ENCODE results near the gene PYGO2.
A peak's percentile ranks its signal among the peaks of the same experiment; 100 is the strongest.

PYGO2 gene

DNA sequence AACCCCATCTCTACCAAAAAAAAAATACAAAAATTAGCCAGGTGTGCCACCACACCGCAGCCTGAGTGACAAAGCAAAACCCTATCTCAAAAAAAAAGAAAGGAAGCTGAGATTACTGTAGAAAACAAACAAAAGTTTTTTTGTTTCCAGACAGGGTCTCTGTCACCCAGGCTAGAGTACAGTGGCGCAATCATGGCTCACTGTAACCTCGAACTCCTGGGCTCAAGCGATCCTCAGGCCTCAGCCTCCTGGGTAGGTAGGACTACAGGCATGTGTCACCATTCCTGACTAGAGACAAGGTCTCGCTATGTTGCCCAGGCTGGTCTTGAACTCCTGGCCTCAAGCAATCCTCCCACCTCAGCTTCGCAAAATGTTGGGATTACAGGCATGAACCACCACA lies 2.8 kb upstream of the PYGO2 start:
- TF ChIP-seq, protein P1, sequence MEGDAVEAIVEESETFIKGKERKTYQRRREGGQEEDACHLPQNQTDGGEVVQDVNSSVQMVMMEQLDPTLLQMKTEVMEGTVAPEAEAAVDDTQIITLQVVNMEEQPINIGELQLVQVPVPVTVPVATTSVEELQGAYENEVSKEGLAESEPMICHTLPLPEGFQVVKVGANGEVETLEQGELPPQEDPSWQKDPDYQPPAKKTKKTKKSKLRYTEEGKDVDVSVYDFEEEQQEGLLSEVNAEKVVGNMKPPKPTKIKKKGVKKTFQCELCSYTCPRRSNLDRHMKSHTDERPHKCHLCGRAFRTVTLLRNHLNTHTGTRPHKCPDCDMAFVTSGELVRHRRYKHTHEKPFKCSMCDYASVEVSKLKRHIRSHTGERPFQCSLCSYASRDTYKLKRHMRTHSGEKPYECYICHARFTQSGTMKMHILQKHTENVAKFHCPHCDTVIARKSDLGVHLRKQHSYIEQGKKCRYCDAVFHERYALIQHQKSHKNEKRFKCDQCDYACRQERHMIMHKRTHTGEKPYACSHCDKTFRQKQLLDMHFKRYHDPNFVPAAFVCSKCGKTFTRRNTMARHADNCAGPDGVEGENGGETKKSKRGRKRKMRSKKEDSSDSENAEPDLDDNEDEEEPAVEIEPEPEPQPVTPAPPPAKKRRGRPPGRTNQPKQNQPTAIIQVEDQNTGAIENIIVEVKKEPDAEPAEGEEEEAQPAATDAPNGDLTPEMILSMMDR (IDR thresholded peaks at IDR 0.05; ENCODE audit: low read depth, low read length), result no peak

DNA sequence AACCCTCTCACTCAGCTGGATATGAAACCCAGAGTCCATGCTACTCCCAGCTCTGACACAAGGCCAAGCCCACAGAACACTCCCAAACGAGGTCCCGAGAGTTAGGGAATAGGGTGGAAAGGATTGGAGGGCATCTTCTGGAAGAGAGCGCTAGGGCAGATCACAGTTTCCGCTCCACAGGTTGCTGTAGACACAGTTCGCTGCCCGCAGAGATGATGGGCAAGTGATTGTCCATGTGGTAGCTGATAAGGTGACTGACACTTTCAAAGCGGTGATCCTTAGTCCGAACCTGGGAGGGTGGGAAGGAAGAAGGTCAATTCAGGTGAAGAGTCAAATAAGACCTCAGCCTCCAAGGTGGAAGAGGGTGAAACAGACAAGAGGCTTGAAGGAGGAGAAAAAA lies 2.1 kb upstream of the PYGO2 start:
- TF ChIP-seq, protein P1 (IDR thresholded peaks at IDR 0.05; ENCODE audit: low read depth, low read length), result no peak
- H3K4me3 ChIP-seq (replicated peaks in 1 of 2; ENCODE audit: low read depth in 2 of 2, low read length in 2 of 2), result no peak overlapping the region
- DNase-seq (ENCODE audit: low read depth in 2 of 2), result no peak

More for the DNA sequence above, 2.8 kb upstream of the PYGO2 start:
- DNase-seq (ENCODE audit: low read depth in 2 of 2), result no peak
- no peak overlapping the region for H3K4me3 ChIP-seq (replicated peaks in 1 of 2; ENCODE audit: low read depth in 2 of 2, low read length in 2 of 2)

DNA sequence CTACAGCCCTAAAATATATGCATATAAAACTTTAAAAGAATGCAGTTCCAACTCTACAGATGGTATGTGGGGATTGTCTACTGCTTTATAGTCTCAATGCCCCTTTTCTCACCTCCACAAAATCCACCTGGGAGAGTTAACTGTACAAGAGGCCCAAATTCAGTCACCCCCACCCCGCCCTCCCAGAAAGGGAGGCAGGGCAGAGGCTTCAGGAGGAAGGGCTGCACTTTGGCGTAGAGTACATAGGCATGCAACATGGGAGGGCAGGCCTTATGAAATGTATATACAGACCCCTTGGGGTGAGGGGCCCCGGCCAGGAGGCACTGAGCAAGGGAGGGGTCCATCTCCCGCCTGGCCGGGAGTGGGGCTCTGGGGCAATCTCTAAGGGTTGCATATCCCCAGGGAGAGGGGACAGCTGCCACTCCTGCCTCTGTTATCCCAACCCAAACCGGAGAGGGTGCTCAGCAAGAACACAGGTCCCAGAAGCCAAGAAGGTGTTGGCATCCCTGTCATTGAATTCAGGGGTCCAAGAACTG lies 1.3 kb upstream of the PYGO2 start:
- no peak for DNase-seq (ENCODE audit: low read depth in 2 of 2)
- TF ChIP-seq, protein P1 (IDR thresholded peaks at IDR 0.05; ENCODE audit: low read depth, low read length), result no peak
- H3K4me3 ChIP-seq (replicated peaks in 1 of 2; ENCODE audit: low read depth in 2 of 2, low read length in 2 of 2), result no peak overlapping the region

DNA sequence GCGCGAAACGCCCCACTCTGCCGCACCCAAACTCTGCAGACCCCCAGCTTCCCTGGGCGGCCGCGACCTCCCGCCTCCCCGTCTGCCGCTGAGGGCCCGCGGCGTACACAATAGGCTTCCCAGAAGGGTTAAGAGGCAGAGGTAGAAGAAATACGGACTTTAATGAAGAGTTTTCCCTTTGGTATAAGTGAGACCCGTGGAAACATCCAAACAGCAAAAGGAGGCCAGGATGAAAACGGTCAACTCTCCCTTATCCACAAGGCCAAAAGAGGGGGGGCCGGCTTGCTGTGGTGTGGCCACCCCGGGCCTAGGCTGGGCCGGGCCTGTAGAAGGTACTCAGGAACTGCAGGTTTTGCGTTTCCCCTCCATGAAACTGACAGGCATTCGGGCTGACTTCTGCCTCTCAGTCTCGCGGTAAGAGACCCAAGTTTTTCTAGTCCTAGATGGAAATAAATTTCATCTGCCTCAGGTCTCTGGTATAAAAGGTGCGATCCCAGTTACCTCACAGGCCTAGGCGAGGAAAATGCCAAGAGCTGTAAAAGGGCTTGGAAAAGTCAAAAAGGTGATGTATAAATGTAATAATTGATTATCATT lies 671 bp upstream of the PYGO2 start:
- TF ChIP-seq, protein P1 (IDR thresholded peaks at IDR 0.05; ENCODE audit: low read depth, low read length), result no peak
- H3K4me3 ChIP-seq (replicated peaks in 1 of 2; ENCODE audit: low read depth in 2 of 2, low read length in 2 of 2), result peak overlapping the region; percentile 54 to 75
- DNase-seq (ENCODE audit: low read depth in 2 of 2), result peak; percentile 39 to 43

DNA sequence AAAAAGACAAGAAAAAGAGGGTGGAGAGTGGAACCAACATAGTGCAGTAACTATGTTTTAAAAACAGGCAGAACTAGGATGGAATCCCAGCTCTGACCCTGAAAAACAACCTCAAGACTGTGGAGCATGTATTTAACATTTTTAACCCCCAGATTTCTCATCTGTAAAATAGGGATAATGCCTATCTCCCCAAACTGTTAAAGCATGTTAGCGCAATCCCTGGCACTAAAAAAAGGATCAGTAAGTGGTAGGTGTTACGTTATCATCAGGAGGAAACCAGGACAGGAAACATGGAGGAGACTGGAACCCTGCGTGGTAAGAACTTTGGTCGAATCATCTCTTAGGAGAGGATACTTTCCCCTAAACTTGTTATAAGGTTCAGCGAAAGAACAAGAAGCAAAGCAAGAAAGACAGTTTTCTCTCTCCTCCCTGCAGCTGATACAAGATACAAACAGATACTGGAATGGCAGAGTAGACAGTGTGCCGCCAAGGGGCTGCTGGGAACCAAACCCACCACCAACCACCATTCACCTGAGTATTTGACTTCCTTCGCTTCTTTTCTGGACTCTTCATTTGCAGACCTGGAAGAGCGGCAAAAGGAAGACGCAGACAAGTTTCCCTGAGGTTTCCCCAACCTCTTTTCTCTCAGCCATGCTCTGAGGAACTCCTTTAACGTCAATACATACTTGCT lies 991 bp downstream of the PYGO2 start:
- TF ChIP-seq, protein P1 (IDR thresholded peaks at IDR 0.05; ENCODE audit: low read depth, low read length), result no peak
- peak overlapping the region; percentile 59 to 75 for H3K4me3 ChIP-seq (replicated peaks in 1 of 2; ENCODE audit: low read depth in 2 of 2, low read length in 2 of 2)
- no peak for DNase-seq (ENCODE audit: low read depth in 2 of 2)

DNA sequence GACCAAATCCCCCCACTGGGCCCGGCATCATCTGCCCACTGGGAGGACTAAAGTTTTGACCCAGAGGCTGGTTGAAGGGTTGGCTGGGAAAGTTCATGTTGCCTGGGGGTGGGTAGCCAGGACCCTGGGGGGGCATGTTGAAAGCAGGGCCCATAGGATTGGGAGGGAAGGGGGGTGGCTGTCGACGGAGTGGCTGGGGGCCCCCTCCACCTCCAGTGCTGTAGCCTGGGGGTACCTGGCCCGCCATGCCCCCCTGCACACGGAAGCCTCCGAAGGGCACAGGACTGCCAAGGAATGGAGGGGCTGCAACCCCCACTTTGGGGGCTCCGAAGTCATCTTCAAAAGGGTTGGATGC lies 2.2 kb downstream of the PYGO2 start:
- TF ChIP-seq, protein P1 (IDR thresholded peaks at IDR 0.05; ENCODE audit: low read depth, low read length), result no peak
- no peak for DNase-seq (ENCODE audit: low read depth in 2 of 2)

More for the DNA sequence above, 2.2 kb downstream of the PYGO2 start:
- H3K4me3 ChIP-seq (replicated peaks in 1 of 2; ENCODE audit: low read depth in 2 of 2, low read length in 2 of 2), result no peak overlapping the region

Measured in cardiac fibroblast (primary cell).